GM23338 (cell line): ENCODE measurements around the gene NEK11.

ENCODE experiments used
- CREB1 ChIP-seq: fragments of 250-450 bp; sonication (Bioruptor Pico); IDR thresholded peaks from 2 replicates; pipeline ENCODE4 v1.5.0; 2020; ENCODE audit warnings: low read depth, mild to moderate bottlenecking, moderate library complexity
- EZH2 ChIP-seq: fragments of 200-600 bp; sonication (generic); IDR thresholded peaks from one replicate; pipeline ENCODE4 v1.8.0; 2017; ENCODE audit warnings: antibody characterized with exemption, mild to moderate bottlenecking, low read depth; ENCODE audit not compliant: unreplicated experiment
- EZH2phosphoT487 ChIP-seq: fragments of 200-600 bp; sonication (generic); IDR thresholded peaks from one replicate; pipeline ENCODE4 v1.8.1; 2018; ENCODE audit warnings: antibody characterized with exemption; ENCODE audit not compliant: unreplicated experiment
- POLR2AphosphoS5 ChIP-seq: IDR thresholded peaks from 2 replicates; pipeline ENCODE4 v1.6.1; 2016; ENCODE audit warnings: antibody characterized with exemption, low read depth
- TF ChIP-seq, protein P1 (sequence below), 2 experiments: fragments of 200-600 bp in 1 of 2; sonication (generic) in 1 of 2; conservative IDR thresholded peaks; 2 replicates each; pipeline versions ENCODE4 v1.5.1 to v1.6.1; 2016 to 2017; ENCODE audit warnings: antibody characterized with exemption in 2 of 2, low read depth in 2 of 2, mild to moderate bottlenecking in 2 of 2, moderate library complexity in 1 of 2
- TF ChIP-seq, protein P2 (sequence below): IDR thresholded peaks from one replicate; pipeline ENCODE4 v1.6.1; 2018; ENCODE audit warnings: antibody characterized with exemption; ENCODE audit not compliant: unreplicated experiment

DNA sequence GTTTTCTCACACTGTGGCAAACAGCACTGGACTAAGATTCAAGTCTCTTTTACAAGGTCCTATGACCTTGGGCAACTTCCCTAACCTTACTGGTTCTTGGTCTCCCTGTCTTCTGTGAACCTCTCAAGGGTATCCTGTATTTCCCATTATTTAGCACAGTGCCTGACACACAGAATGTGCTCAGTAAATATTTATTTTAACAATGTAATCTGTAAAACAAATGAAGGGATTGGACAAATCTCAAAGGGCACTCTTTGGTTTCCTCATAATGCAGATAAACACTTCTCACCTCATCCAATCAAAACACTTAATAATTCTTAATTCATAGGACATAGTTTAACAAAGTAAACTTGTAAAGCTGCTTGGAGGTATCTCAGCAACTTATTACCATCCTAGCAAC lies 367.7 kb downstream of the NEK11 start:
- TF ChIP-seq, protein P1, sequence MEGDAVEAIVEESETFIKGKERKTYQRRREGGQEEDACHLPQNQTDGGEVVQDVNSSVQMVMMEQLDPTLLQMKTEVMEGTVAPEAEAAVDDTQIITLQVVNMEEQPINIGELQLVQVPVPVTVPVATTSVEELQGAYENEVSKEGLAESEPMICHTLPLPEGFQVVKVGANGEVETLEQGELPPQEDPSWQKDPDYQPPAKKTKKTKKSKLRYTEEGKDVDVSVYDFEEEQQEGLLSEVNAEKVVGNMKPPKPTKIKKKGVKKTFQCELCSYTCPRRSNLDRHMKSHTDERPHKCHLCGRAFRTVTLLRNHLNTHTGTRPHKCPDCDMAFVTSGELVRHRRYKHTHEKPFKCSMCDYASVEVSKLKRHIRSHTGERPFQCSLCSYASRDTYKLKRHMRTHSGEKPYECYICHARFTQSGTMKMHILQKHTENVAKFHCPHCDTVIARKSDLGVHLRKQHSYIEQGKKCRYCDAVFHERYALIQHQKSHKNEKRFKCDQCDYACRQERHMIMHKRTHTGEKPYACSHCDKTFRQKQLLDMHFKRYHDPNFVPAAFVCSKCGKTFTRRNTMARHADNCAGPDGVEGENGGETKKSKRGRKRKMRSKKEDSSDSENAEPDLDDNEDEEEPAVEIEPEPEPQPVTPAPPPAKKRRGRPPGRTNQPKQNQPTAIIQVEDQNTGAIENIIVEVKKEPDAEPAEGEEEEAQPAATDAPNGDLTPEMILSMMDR (conservative IDR thresholded peaks at IDR 0.05; ENCODE audit: low read depth in 2 of 2), result no peak
- TF ChIP-seq EZH2phosphoT487, result no peak
- TF ChIP-seq POLR2AphosphoS5, result no peak
- no peak for TF ChIP-seq CREB1 (CRISPR knock-in tag)
- TF ChIP-seq EZH2, result no peak
- TF ChIP-seq, protein P2, sequence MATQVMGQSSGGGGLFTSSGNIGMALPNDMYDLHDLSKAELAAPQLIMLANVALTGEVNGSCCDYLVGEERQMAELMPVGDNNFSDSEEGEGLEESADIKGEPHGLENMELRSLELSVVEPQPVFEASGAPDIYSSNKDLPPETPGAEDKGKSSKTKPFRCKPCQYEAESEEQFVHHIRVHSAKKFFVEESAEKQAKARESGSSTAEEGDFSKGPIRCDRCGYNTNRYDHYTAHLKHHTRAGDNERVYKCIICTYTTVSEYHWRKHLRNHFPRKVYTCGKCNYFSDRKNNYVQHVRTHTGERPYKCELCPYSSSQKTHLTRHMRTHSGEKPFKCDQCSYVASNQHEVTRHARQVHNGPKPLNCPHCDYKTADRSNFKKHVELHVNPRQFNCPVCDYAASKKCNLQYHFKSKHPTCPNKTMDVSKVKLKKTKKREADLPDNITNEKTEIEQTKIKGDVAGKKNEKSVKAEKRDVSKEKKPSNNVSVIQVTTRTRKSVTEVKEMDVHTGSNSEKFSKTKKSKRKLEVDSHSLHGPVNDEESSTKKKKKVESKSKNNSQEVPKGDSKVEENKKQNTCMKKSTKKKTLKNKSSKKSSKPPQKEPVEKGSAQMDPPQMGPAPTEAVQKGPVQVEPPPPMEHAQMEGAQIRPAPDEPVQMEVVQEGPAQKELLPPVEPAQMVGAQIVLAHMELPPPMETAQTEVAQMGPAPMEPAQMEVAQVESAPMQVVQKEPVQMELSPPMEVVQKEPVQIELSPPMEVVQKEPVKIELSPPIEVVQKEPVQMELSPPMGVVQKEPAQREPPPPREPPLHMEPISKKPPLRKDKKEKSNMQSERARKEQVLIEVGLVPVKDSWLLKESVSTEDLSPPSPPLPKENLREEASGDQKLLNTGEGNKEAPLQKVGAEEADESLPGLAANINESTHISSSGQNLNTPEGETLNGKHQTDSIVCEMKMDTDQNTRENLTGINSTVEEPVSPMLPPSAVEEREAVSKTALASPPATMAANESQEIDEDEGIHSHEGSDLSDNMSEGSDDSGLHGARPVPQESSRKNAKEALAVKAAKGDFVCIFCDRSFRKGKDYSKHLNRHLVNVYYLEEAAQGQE, result no peak
